Type B pancreatic cell (in vitro differentiated cells): ENCODE measurements around the gene PIGN. TPM values are rescaled to one million over a fixed set of nuclear protein-coding genes. Genes with fewer than 3 reads are reported as not detected.

Experiments used
- DNase-seq: peaks from one replicate; pipeline ENCODE4 v3.0.0; 2021; ENCODE audit warnings: mixed read lengths; ENCODE audit not compliant: unreplicated experiment; ENCODE audit errors: extremely low spot score
- H3K27ac Mint-ChIP-seq: 2 replicates; pipeline ENCODE4 v1.8.0; 2021; ENCODE audit warnings: mild to moderate bottlenecking, mixed read lengths
- H3K27me3 Mint-ChIP-seq: 2 replicates; pipeline ENCODE4 v1.8.0; 2021; ENCODE audit warnings: mixed read lengths
- H3K36me3 Mint-ChIP-seq: 2 replicates; pipeline ENCODE4 v1.8.0; 2021; ENCODE audit warnings: mixed read lengths
- H3K4me1 Mint-ChIP-seq: one replicate; pipeline ENCODE4 v1.8.0; 2021; ENCODE audit warnings: mixed read lengths; ENCODE audit not compliant: unreplicated experiment
- H3K4me3 Mint-ChIP-seq: 2 replicates; pipeline ENCODE4 v1.8.0; 2021; ENCODE audit warnings: mild to moderate bottlenecking, mixed read lengths
- H3K9me3 Mint-ChIP-seq: 2 replicates; pipeline ENCODE4 v1.8.0; 2021; ENCODE audit warnings: mixed read lengths
- total RNA-seq: library from RNA; stranded (reverse); gene quantifications from 2 replicates; pipeline ENCODE4 v1.2.1, GENCODE V29; 2021; ENCODE audit warnings: low replicate concordance
- TF ChIP-seq, protein P1 (sequence below): fragments of 200-600 bp; sonication (generic); conservative IDR thresholded peaks from 2 replicates; pipeline ENCODE4 v1.5.0; 2021; ENCODE audit warnings: antibody characterized with exemption, mild to moderate bottlenecking

Gene PIGN
- total RNA-seq, 1 donor from 2014 or later, result 33.8 TPM

DNA sequence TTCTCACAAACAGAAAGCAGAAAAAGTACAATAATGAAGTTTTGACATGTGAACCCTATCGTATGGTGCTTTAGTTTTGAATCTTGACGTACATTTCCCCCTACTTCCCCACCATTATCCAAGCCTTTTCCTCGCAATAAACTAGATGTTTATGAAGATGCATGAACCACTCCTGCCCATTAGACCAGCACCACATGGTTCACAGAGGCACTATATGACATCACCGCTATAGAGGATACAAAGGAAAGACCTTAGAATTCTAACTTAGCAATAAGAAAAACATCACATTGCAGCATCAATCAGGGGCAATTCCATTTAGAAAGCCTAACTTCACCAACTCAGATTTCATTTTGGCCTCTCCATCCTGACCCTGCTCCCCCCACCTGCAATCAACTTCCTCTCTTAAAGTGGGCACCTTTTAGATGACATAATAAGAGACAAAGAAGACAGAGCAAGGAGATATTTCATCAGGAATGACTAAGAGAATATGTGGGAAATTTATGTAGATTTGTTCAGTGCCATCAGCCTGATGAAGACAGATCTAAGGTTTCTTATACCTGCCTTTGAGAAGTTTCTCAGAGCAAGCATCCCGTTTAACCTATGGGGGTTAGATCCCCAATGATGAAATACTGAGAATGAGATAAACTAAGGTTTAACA is 124.9 kb downstream of the PIGN start:
- H3K27ac Mint-ChIP-seq, result no peak overlapping the region
- no peak overlapping the region for H3K4me3 Mint-ChIP-seq
- no peaks in the 10 kb centered on the region for H3K27me3 Mint-ChIP-seq
- peaks cover 6% of the 10 kb centered on the region for H3K9me3 Mint-ChIP-seq
- H3K4me1 Mint-ChIP-seq, result peaks cover 4% of the 10 kb centered on the region
- peaks cover 16% of the 10 kb centered on the region for H3K36me3 Mint-ChIP-seq
- TF ChIP-seq, protein P1, sequence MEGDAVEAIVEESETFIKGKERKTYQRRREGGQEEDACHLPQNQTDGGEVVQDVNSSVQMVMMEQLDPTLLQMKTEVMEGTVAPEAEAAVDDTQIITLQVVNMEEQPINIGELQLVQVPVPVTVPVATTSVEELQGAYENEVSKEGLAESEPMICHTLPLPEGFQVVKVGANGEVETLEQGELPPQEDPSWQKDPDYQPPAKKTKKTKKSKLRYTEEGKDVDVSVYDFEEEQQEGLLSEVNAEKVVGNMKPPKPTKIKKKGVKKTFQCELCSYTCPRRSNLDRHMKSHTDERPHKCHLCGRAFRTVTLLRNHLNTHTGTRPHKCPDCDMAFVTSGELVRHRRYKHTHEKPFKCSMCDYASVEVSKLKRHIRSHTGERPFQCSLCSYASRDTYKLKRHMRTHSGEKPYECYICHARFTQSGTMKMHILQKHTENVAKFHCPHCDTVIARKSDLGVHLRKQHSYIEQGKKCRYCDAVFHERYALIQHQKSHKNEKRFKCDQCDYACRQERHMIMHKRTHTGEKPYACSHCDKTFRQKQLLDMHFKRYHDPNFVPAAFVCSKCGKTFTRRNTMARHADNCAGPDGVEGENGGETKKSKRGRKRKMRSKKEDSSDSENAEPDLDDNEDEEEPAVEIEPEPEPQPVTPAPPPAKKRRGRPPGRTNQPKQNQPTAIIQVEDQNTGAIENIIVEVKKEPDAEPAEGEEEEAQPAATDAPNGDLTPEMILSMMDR, result no peak
- DNase-seq, result no peak

DNA sequence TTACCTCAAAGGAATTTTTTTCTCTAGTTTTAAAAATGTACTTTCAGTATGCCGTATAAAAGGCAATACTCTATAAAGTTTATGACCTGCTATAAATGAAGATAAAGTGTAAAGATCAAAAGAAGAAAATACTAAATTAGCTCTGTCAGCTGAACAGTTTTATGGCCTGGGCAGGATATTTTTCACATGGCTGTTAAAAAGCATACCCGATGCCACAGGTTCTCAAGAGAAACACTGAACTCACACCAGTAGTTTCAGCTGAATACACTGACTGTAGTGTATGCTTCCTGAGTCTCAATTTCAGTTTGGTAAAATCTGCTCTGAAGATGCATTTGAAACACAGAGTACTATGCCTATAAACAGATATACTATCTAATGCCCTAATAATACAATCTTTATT is 126.0 kb downstream of the PIGN start:
- no peak overlapping the region for H3K27ac Mint-ChIP-seq

DNA sequence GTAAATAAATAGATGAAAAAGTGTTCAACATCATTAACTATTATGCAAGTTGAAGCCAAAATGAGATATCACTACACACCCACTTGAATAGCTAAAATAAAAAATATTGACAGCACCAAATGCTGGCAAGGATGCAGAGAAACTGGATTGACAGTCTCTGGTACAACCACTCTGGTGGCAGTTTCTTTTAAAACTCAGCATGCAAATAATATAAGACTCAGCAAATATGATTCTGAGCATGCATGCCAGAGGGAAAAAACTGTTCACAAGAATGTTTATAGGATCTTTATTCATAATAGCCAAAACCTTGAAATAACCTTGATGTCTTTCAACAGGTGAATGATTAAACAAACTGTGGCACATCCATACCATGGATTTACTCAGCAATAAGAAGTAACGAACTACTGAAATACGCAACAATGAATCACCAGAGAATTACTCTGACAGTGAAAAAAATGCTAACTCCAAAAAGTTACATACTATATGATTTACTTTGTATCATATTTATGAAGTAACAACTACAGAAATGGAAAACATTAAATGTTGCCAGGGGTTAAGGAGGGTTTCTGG is 131.8 kb downstream of the PIGN start:
- no peaks in the 10 kb centered on the region for H3K27me3 Mint-ChIP-seq
- no peaks in the 10 kb centered on the region for H3K9me3 Mint-ChIP-seq
- no peak for DNase-seq
- TF ChIP-seq, protein P1, result no peak
- H3K27ac Mint-ChIP-seq, result no peak overlapping the region
- no peaks in the 10 kb centered on the region for H3K4me1 Mint-ChIP-seq
- H3K4me3 Mint-ChIP-seq, result no peak overlapping the region
- H3K36me3 Mint-ChIP-seq, result peaks cover 16% of the 10 kb centered on the region

More for the DNA sequence above, 126.0 kb downstream of the PIGN start:
- no peak for DNase-seq
- no peaks in the 10 kb centered on the region for H3K9me3 Mint-ChIP-seq
- TF ChIP-seq, protein P1, result no peak
- H3K4me1 Mint-ChIP-seq, result peaks cover 4% of the 10 kb centered on the region
- peaks cover 14% of the 10 kb centered on the region for H3K36me3 Mint-ChIP-seq
- H3K4me3 Mint-ChIP-seq, result no peak overlapping the region
- H3K27me3 Mint-ChIP-seq, result no peaks in the 10 kb centered on the region

DNA sequence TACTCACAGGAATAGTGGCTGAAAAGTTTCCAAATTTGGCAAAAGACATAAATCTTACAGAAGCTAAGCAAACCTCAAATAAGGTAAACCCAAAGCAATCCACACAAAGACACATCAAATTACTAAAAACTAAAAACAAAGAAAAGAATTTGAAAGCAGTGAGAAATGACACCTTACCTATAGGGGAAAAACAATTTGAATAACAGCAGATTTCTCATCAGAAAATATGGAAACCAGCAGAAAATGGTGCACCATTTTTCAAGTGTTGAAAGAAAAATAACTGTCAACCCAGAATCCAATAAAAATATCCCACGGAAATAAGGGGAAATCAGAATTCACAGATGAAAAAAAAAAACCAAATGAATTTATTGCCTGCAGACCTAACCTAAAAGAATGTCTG is 138.6 kb downstream of the PIGN start:
- Mint-ChIP-seq H3K4me3 (no peak overlapping the region), H3K4me1 (no peaks in the 10 kb centered on the region), H3K36me3 (peaks cover 22% of the 10 kb centered on the region), H3K27ac (no peak overlapping the region), H3K9me3 (no peaks in the 10 kb centered on the region), H3K27me3 (no peaks in the 10 kb centered on the region)
- TF ChIP-seq, protein P1, result no peak
- DNase-seq, result no peak

DNA sequence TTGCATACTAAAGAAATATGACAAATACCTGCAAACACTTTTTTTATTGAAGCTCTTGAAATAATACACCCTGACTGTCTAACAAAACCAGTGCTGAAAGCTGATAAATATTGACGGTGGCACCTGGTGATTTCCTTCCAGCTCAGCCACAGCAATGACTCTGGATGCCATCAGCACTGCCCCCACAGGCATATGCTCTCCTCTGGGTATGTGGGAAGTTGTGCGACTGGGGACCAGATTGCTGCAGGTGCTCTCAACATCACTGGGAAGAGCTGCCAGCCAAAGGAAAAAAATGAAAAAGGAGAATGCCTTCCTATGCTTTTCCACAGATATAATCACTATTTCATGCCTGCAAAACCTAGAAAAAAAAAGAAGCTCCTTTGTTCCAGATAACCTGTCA is 141.5 kb downstream of the PIGN start:
- no peak for DNase-seq
- Mint-ChIP-seq H3K27me3 (no peaks in the 10 kb centered on the region), H3K27ac (no peak overlapping the region), H3K4me1 (peaks cover 3% of the 10 kb centered on the region), H3K9me3 (no peaks in the 10 kb centered on the region), H3K4me3 (no peak overlapping the region), H3K36me3 (peaks cover 18% of the 10 kb centered on the region)
- TF ChIP-seq, protein P1, result no peak
